SHP77 treated with DMSO at 0.1 percent for 48 hours (cell line): ENCODE measurements around the gene E4F1.

Source experiments
- DNase-seq: peaks from one replicate; lab custom pipeline; 2025; lab: John Stamatoyannopoulos, UW

E4F1 gene, protein sequence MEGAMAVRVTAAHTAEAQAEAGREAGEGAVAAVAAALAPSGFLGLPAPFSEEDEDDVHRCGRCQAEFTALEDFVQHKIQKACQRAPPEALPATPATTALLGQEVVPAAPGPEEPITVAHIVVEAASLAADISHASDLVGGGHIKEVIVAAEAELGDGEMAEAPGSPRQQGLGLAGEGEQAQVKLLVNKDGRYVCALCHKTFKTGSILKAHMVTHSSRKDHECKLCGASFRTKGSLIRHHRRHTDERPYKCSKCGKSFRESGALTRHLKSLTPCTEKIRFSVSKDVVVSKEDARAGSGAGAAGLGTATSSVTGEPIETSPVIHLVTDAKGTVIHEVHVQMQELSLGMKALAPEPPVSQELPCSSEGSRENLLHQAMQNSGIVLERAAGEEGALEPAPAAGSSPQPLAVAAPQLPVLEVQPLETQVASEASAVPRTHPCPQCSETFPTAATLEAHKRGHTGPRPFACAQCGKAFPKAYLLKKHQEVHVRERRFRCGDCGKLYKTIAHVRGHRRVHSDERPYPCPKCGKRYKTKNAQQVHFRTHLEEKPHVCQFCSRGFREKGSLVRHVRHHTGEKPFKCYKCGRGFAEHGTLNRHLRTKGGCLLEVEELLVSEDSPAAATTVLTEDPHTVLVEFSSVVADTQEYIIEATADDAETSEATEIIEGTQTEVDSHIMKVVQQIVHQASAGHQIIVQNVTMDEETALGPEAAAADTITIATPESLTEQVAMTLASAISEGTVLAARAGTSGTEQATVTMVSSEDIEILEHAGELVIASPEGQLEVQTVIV

GRCh38 chr16:2223221-2223941 lies at the start of gene E4F1:
Gene E4F1, plus strand, starts transcription at chr16:2223591. Its CDS starts 23 bp downstream, at chr16:2223614.
- DNase-seq, result peak; percentile 97

DNA sequence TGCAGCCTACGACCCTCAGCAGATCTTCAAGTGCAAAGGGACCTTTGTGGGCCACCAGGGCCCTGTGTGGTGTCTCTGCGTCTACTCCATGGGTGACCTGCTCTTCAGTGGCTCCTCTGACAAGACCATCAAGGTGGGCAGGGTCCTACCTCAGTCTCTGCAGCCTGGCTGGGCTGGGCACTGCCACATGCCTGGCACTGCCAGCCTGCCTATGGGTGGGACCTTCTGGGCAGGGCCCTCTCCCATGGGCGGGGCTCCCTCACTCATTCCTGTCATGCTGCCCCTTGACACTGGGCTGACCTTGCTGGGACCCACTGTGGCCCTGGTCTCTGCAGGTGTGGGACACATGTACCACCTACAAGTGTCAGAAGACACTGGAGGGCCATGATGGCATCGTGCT lies 49.5 kb upstream of the E4F1 start:
- DNase-seq, result no peak

GRCh38 chr16:2174396-2175131 lies 48.8 kb upstream of the E4F1 start:
- no peak for DNase-seq

DNA sequence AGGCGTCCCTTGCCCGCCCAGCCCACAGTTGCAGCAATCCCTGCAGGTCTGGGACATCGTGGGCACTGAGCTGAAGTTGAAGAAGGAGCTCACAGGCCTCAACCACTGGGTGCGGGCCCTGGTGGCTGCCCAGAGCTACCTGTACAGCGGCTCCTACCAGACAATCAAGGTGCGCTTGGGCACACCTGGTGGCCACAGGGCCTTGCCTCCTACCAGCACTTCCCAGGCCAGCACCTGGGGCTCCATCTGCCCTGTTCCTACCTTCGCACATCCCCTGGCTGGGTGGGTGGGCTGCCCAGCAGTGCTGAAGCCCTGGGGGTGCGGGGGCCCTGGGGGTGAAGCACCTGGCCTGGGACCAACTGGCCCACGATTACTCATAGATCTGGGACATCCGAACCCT lies 47.9 kb upstream of the E4F1 start:
- no peak for DNase-seq

- no peak for DNase-seq
Measured at GRCh38 chr16:2176047-2176446, 47.3 kb upstream of the E4F1 start.

DNA sequence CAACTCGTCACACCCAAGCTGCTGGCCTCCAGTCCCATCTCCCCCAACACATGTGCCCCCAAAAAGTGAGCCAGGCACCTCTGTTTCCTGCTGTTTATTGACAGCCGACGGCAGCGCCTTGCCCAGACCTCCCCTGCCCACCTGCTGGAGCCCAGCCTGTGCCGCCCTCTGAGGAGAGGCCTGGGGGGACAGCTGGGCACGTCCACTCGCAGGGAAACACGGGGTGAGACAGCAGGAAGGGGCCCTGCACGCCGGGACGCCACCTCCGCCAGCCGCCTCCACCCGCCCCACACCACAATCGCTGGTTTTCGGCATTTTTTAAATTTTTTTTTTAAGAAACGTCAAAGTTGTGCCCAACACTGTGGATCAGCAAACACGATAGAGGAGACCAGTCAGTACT lies 46.3 kb upstream of the E4F1 start:
- DNase-seq, result no peak

- DNase-seq, result no peak
Measured at GRCh38 chr16:2177561-2177960, 45.8 kb upstream of the E4F1 start.

- DNase-seq, result no peak
Measured at GRCh38 chr16:2178321-2179106, 44.9 kb upstream of the E4F1 start.

DNA sequence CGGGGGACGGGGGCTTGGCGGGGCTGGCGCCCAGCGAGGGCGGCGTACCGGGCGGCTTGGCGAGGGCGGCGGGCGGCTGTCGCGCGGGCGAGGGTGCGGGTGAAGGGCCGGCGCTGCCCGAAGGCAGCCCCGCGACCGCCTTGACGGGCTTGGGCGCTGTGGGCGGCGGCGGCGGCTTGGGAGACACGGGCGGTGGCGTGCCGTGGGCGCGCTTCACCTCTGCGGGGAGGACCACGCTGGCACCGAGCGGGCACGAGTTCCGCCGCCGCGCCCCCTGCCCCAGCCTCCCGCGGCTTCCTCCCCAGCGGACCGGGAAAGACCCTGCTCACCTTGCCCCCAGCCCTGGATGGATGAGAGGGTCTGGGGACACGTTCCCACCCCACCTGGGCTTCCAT lies 44.3 kb upstream of the E4F1 start:
- no peak for DNase-seq

DNA sequence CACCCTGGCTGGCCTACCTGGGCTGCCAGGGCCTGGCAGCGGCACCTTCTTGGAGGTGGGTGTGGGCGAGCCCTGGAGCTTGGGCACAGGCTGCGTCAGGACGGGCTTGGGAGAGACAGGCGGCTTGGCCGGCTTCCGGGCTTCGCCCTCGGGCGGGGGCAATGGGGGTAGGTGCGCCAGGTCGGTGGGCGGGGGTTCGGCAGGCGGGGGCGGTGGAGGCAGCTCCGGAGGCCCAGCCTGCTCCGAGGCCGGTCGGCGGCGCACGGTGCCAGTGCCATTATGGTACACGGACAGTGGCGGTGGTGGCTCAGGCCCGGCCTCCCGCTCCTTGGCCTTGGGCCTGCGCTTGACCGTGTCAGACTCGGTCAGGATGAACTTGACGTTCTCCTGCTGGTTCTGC lies 43.8 kb upstream of the E4F1 start:
- no peak for DNase-seq

GRCh38 chr16:2180461-2180860 lies 42.9 kb upstream of the E4F1 start:
- no peak for DNase-seq

DNA sequence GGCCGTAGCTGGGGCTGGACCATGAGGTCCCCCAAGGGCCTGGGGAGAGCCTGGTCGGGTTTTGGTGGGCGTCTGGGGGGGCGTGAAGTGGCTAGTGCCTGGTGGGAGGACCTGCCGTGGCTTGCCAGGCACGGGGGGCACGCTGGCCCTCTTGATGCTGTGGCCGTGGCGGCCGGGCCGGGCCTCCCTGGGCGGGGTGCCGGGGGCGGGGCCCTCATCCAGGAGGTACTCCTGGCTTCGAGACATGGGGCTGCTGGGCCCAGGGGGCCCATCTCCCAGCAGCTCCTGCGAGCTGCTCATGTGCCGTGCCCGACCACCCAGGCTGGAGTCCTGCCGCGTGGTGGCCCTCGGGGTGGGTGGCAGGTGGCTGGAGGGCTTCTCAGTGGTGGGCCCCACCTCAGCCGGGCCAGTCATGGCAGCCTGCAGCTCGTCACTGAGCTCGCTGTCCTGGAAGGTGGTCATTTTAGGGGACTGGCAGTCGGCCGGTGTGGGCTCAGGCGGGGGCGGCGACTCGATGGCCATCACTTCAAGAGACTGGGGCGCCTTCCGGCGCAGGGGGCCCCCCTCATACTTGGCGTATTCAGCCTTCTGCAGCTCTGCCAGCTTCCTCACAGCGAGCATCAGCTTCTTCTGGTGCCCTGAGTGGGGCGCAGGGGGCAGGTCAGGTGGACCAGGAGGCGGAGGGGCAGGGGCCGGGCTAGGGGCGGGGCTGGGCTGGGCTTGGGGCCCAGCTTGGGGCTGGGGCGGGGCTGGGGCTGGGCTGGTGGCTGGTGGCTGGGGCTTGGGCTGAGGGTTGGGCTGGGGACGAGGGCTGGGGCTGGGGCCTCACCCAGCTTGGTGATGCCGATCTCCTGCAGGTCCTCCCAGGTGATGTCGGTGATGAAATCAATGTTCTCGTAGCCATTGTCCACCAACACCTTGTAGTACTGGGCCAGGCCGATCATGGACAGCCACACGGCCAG lies 42.1 kb upstream of the E4F1 start:
- DNase-seq, result no peak

- DNase-seq, result no peak
Measured at GRCh38 chr16:2181952-2182351, 41.4 kb upstream of the E4F1 start.

GRCh38 chr16:2183671-2184070 lies 39.7 kb upstream of the E4F1 start:
- DNase-seq, result no peak

GRCh38 chr16:2184346-2184745 lies 39.0 kb upstream of the E4F1 start:
- DNase-seq, result no peak

DNA sequence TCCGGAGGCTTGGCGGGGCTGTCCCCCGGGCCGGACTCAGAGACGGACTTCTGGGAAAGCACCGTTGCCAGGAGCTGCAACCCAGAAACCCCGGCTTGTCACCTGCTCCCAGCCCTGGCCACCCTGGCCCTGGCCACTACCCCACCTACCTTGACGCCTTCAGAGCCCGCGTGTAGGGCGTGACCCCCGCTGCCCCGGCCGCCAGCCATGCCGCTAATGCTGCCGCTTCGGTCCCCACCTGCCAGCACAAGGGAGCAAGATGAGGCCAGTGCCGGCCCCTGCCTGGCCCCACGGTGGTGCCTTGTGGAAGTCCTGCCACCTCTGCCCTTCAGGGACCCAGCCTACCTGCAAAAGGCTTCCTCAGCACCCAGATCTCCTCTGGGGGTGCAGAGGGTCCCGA lies 38.4 kb upstream of the E4F1 start:
- DNase-seq, result no peak

- no peak for DNase-seq
Measured at GRCh38 chr16:2186064-2186463, 37.3 kb upstream of the E4F1 start.

GRCh38 chr16:2186505-2186904 lies 36.9 kb upstream of the E4F1 start:
- DNase-seq, result no peak

DNA sequence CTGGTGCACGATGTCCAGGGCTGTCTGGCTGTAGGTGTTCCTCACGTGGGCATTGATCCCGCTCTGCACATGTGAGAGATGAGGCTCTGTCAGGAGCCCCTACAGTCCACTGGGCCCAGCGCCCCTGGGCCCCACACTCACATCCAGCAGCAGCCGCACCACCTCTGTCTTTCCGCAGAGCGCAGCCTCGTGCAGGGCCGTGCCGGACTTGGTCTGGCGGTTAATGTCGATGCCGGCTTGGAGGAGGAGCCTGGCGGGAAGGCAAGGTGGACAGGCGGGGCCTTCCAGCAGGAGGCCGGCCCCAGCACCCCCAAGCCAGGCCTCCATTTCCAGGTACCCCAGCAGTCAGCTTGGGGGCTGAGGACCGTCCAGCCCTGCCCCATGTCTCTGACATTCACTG lies 36.2 kb upstream of the E4F1 start:
- DNase-seq, result no peak

DNA sequence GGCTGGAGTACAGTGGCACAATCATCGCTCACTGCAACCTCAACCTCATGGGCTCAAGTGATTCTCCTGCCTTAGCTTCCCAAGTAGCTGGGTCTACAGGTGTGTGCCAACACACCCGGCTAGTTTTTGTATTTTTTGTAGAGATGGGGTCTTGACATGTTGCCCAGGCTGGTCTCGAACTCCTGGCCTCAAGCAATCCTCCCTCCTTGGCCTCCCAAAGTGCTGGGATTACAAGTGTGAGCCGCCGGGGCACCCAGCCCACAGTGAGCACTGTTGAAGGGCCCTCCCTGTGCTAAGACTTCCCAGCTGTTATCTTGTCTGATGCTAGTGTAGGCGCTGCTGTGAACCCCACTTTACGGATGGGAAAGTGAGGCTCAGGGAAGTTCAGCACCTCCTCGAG lies 35.0 kb upstream of the E4F1 start:
- DNase-seq, result no peak
